GM18867 (cell line): ENCODE data around the gene CSF1.
"Not testable (repeated sequence)": the region's sequence is repeated elsewhere in the genome, so short reads cannot be mapped to it uniquely, and the experiment has no call there.

Experiments used
- ATAC-seq: cut with Tn5 transposase; IDR thresholded peaks from one replicate; pipeline ENCODE4 v1.9.1; 2021; ENCODE audit warnings: mild to moderate bottlenecking, moderate library complexity; ENCODE audit not compliant: unreplicated experiment

Gene CSF1

GRCh38 chr1:109917768-109918606 lies 7.3 kb downstream of the CSF1 start:
- no peak for ATAC-seq

- no peak for ATAC-seq
These were observed 8.0 kb downstream of the CSF1 start for GRCh38 chr1:109918671-109919070.

GRCh38 chr1:109919303-109919702 lies 8.7 kb downstream of the CSF1 start:
- no peak for ATAC-seq

- not testable (repeated sequence) for ATAC-seq
These were observed 9.7 kb downstream of the CSF1 start for GRCh38 chr1:109920391-109920790.

- no peak for ATAC-seq
These were observed 11.7 kb downstream of the CSF1 start for GRCh38 chr1:109922326-109922725.

GRCh38 chr1:109923131-109923945 lies 12.7 kb downstream of the CSF1 start:
- ATAC-seq, result no peak

GRCh38 chr1:109923946-109924275 lies 13.3 kb downstream of the CSF1 start:
- ATAC-seq, result no peak

GRCh38 chr1:109924316-109924715 lies 13.7 kb downstream of the CSF1 start:
- no peak for ATAC-seq

GRCh38 chr1:109925159-109925990 lies 14.7 kb downstream of the CSF1 start:
- no peak for ATAC-seq

- ATAC-seq, result no peak
These were observed 16.1 kb downstream of the CSF1 start for GRCh38 chr1:109926662-109927300.

GRCh38 chr1:109927356-109927755 lies 16.7 kb downstream of the CSF1 start:
- ATAC-seq, result no peak

- no peak for ATAC-seq
These were observed 17.3 kb downstream of the CSF1 start for GRCh38 chr1:109927911-109928321.

GRCh38 chr1:109928591-109929111 lies 18.0 kb downstream of the CSF1 start:
- no peak for ATAC-seq

GRCh38 chr1:109929170-109929569 lies 18.5 kb downstream of the CSF1 start:
- ATAC-seq, result no peak

- no peak for ATAC-seq
These were observed 19.1 kb downstream of the CSF1 start for GRCh38 chr1:109929588-109930251.

GRCh38 chr1:109930252-109930993 lies 19.8 kb downstream of the CSF1 start:
- ATAC-seq, result no peak

GRCh38 chr1:109931189-109931731 lies 20.6 kb downstream of the CSF1 start:
- no peak for ATAC-seq

GRCh38 chr1:109931911-109932636 lies 21.4 kb downstream of the CSF1 start:
- ATAC-seq, result no peak
